Dedifferentiated amniotic fluid mesenchymal stem cell (primary cell): Measurements from ENCODE around the gene MRGPRF.
"Not testable (repeated sequence)": the region's sequence is repeated elsewhere in the genome, so short reads cannot be mapped to it uniquely, and the experiment has no call there.

Experiments used
- DNase-seq: peaks from one replicate; pipeline ENCODE4 v3.0.0-alpha.2; 2016; ENCODE audit errors: extremely low spot score

The MRGPRF gene

GRCh38 chr11:69002570-69003231, 10.3 kb downstream of the MRGPRF start:
- no peak for DNase-seq

GRCh38 chr11:69002110-69002569, 10.9 kb downstream of the MRGPRF start:
- no peak for DNase-seq

DNA sequence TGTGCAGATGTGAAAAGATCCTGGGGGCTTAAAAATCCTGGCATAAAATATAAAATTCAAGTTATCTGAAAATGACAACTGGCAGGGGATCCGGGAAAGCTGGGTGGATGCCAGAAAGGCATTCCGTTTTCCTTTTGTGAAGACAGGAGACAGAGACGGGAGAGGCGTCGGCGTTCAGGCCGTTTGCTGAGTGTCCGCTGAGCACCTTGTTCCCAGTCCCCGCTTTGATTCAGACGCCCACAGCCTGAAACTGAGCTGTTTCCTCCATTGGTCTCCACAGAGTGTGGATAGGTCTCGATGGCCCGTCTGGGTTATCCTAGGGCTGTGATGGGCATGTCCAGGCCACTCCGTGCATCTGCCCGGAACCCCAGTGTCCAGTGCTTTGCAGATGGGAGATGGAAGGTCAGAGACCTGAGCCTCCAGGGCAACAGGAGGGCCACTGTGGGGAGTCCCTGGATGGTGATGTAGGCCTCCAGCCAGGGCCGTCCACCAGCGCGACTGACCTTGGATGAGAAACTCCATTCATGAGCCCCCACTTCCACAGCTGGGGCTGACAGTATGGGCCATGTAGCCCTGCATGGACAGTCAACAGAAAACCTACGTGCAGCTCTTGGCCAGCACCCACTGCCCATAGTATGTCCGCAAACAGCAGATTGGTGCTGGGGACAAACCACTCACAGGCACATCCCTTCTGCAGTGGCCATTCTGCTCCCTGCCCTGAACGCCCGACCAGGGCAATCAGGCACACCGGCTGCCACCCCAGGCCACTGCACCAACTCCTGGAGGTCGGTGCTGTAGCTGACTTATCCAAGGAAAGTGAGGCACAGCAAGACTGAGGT, 11.6 kb downstream of the MRGPRF start:
- no peak for DNase-seq

GRCh38 chr11:69000831-69001242, 12.2 kb downstream of the MRGPRF start:
- peak; percentile 93 for DNase-seq

DNA sequence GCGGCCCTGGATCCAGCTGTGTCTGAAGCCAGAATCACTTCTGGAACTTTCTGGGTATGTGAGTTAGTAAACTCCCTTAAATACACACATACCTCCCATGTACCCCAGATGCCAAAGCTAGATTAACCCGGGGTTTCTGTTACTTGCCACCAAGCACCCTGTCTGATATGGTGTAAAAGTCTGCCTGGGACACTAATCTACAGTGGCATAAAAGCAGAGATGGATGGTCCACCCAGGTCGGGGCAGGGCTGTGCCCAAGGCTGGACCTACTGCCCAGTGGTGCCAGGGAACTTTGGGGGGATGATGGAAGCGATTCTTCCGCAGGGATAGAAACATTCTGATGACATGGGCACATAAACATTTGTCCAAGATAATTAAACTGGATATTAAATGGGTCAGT, 12.7 kb downstream of the MRGPRF start:
- DNase-seq, result no peak

DNA sequence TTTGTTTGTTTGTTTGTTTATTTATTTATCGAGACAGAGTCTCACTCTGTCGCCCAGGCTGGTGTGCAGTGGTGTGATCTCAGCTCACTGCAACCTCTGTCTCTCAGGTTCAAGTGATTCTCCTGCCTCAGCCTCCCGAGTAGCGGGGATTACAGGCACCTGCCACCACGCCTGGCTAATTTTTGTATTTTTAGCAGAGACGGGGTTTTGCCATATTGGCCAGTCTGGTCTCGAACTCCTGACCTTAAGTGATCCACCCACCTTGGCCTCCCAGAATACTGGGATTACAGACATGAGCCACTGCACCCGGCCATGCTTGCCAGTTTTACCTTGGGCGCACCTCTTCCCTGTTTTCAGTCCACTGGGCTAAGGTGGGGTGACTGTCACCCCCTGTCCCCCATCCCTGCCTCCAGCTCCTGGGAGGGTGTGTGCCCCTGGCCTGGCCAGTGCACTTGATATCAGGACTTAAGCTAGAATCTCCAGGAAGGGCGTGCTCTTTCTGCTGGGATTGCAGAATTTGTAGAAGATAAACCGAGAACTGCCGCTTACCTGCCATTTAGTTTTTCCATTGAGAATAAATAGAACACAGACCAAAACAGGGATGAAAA, 13.2 kb downstream of the MRGPRF start:
- DNase-seq, result not testable (repeated sequence)

GRCh38 chr11:68999093-68999747, 13.8 kb downstream of the MRGPRF start:
- DNase-seq, result no peak

GRCh38 chr11:68998390-68998911, 14.6 kb downstream of the MRGPRF start:
- DNase-seq, result no peak

GRCh38 chr11:68997995-68998348, 15.1 kb downstream of the MRGPRF start:
- no peak for DNase-seq

DNA sequence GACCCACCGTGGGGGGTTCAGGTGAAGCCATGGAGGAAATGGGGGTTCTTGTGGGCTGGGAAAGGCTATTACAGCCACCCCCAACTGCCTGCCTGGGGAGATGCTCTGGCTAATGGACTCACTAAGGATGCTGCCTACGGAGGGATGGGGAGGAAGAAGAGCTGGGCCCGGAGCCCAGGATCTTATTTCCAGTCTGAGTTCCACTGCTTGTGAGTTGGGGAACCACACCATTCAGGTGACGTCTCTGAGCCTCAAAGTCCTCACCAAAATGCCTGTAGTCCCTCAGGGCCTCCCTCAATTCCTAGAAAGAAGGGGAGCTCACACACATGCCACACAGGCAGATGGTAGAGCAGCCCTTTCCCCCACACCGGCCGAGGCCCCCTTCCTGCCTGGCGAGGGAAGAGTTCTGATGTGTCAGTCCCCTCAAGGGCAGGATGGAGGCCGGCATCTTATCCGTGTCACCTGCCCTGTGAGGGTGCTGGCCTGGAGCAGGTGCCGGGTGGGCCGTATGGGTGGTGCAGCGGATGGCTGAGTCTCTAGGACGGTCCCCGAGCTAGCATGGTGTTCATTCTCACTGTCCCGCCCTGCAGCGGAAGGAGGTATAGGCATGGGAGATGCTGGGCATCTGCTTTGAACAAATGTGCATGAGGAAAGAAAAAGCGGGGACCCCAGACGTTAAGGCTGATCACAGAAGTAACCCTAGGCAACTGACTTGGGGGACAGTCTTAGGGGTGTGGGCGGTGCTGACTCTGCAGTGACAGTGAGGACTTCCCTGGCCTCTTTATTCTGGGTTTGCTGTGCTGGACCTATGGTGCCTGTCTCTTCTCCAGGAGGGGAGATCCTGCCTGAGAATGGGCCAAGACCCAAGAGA, 15.7 kb downstream of the MRGPRF start:
- no peak for DNase-seq

- DNase-seq, result no peak
These were observed 16.5 kb downstream of the MRGPRF start for GRCh38 chr11:68996376-68997123.

DNA sequence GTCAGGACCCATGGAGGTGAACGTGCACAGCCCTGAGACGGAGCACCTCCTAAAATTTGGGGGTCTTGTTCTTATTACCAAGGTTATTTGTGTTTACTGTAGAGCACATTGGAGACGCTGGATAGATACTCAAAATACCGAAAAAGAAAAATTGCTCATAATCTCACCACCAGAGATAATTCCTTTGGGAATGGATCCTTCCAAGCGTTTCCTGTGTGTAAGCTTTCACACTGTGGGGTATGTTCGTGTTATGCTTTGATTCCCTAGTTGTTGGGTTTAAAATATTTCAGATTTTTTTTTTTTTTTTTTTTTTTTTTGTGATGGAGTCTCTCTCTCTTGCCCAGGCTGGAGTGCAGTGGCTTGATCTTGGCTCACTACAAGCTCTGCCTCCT, 18.2 kb downstream of the MRGPRF start:
- no peak for DNase-seq

DNA sequence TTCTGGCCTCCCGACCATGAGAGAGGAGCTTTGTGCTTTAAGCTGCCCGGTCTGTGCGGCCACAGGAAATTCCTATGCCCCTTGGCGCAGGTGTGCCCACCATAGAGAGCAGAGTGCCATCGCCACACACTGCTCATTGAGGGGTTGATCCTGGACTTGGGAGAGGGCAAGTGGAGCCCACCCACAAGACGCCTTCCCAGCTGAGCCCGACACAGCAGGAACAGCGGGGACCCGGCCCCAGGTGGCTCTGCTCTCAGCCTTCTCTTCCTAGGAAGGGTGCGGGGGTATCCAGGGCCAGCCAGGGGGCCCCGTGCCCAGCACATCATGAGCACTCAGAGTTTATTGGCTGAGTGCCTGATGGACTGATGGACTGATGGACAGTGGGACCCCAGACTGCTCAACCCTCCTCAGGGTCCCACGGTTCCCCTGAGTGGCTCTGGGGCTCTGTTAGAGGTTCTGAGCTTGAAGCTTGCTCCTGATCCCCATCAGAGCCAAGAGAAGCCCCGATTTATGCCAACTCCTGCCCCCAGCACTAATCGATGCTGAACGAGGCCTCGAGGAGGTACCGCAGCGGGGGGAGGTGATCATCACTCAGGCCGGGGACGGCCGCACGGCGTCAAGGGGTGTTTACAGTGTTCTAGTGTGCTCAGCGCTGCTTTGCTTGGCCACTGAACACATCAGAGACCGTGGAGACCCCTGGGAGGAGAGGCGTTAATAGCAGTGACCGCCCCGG, 18.7 kb downstream of the MRGPRF start:
- no peak for DNase-seq

DNA sequence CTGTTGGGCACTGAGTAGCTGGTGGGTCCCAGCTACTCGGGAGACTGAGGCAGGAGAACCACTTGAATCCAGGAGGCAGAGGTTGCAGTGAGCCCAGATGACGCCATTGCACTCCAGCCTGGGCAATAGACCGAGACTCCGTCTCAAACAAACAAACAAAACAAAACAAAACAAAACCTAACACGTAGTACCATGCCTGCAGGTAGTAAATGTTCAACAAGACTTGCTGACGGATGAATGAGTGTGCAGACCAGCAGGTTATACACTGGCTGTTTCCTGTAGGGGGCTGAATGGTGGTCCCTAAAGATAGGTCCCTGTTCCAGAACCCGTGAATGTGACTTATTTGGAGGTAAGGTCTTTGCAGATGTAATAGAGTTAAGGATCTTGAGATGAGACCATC, 19.5 kb downstream of the MRGPRF start:
- DNase-seq, result no peak

DNA sequence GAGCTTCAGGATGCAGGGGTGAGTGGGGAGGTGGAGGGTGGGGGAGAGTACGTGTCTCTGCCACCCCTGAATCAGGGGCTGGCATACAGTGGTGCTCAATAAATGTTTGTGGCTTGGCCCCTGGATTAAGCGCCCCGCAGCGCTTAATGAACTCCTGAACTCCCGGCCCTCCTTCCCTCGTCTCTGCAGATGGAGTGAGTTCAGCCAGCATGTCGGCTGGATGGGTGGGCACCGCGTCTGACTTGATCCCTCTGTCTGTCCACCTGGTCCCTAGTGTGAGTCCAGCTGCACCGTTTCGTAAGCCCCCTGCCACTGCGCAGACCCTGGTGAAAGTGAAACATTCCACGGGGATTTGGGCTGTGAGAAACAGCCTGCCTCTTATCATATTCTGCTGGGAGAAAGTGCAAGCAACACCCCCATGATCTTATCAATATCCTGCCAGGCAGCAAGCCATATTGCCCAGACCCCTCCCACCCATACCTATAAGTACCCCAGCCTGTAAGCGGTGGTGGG, 20.2 kb downstream of the MRGPRF start:
- DNase-seq, result no peak

DNA sequence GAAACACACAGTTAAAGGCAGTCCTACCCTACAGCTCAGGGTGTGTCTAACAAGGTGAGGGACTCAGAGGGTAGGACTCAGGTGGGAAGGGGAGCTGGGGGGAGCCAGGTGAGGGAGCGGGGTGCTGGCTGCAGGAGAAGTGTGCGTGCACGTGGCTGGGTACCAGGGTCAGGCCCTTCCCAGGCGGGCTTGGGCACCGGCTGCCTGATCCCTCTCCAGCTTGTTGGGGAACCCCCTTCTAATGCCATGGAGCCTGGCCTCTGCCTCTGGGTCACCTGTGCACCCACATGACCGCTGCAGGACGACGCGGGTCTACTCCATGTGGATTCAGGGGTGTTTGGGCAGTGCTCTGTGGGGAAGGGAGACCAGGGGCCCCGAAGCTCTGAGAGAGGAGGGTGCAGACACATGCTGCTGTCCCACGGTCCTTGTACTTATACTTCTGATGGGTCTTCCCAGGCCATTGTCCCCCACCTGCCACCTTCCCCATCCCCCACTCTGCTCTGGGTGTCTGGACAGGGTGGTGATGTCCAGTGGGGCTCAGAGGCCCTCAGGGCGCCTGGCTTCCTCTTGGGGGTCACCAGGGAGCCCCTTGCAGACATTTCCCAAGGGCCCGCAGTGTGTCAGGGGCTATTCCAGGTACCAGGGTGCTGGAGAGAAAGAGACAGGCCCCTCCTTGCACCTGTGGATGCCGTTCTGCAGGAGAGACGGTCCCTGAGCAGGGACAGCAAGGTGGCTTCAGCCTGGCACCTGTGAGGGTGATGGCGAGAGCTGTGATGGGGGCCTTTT, 21.9 kb downstream of the MRGPRF start:
- DNase-seq, result no peak

DNA sequence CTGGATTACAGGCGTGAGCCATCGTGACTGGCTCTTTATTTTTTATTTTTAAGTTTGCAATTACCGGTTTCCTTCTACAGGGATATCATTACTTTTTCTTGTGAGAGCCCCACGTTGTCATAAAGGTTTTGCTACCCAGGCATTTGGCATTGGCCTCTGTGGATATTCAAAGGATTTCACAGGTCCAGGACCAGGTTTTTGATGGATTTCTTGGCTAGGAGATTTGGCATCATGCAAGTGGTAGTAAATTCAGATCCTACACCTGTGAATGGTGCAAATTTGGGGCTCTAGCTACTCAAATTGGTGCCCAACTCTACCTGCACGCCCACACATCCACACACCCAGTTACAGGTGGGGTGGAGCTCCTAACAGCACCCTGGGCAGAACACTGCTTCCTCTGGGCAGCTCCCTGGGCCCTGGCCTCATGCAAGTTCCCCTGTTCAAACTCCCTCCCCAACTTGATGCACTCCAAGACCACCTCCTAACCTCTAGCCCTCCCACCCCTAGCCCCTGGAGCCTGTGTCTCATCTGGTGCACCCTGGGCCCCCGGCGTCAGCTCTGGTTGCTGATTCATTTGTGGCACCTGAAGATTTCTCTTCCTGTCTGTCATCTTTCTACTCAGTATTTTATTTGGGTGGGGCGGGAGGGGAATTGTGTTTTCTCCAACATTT, 23.0 kb downstream of the MRGPRF start:
- no peak for DNase-seq

DNA sequence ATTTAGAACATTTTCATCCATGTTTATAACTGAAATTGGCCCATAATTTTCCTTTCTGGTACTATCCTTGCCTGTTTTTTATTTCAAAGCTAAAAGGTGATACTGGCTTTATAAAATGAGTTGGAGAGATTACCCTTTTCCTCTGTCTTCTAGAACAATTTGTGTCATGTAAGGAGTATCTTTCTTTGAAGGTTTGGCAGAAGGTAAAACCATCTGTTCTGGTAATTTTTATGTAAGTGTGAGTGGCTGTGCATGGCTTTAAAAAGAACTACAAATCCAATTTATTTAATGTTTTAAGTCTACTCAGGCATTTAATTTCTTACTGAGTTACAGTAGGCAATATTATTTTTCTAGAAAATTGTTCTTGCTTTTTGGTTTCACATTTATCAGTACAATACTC, 24.6 kb downstream of the MRGPRF start:
- no peak for DNase-seq
